HEK293T (cell line): ENCODE results near the gene DPEP2.

Experiments
- ARNT ChIP-seq: fragments of 450-650 bp; IDR thresholded peaks from 2 replicates; pipeline ENCODE4 v1.6.1; 2017; ENCODE audit warnings: mild to moderate bottlenecking
- BHLHE40 ChIP-seq: fragments of 450-650 bp; IDR thresholded peaks from 2 replicates; pipeline ENCODE4 v1.6.1; 2016; ENCODE audit warnings: mild to moderate bottlenecking, moderate library complexity, borderline replicate concordance
- ELF4 ChIP-seq: fragments of 450-650 bp; IDR thresholded peaks from 2 replicates; pipeline ENCODE4 v1.6.1; 2017; ENCODE audit warnings: antibody characterized with exemption
- FOXA1 ChIP-seq: fragments of 450-650 bp; IDR thresholded peaks from 2 replicates; pipeline ENCODE4 v1.6.1; 2016; ENCODE audit warnings: mild to moderate bottlenecking
- FOXK2 ChIP-seq: fragments of 450-650 bp; IDR thresholded peaks from 2 replicates; pipeline ENCODE4 v1.6.1; 2016; ENCODE audit warnings: mild to moderate bottlenecking
- FOXM1 ChIP-seq: fragments of 450-650 bp; IDR thresholded peaks from 2 replicates; pipeline ENCODE4 v1.6.1; 2017; ENCODE audit warnings: mild to moderate bottlenecking, borderline replicate concordance
- HDGF ChIP-seq: fragments of 450-650 bp; IDR thresholded peaks from 2 replicates; pipeline ENCODE4 v1.6.1; 2017; ENCODE audit warnings: antibody characterized with exemption, borderline replicate concordance
- NFRKB ChIP-seq: fragments of 450-650 bp; IDR thresholded peaks from 2 replicates; pipeline ENCODE4 v1.6.1; 2016; ENCODE audit warnings: mild to moderate bottlenecking, moderate library complexity
- TARDBP ChIP-seq: fragments of 450-650 bp; IDR thresholded peaks from 2 replicates; pipeline ENCODE4 v1.6.1; 2016
- ZNF384 ChIP-seq: fragments of 450-650 bp; IDR thresholded peaks from 2 replicates; pipeline ENCODE4 v1.6.1; 2016

GRCh38 chr16:67950335-67950843 is 48.9 kb downstream of the DPEP2 start:
- TF ChIP-seq ZNF384, result no peak
- TF ChIP-seq FOXK2, result no peak
- no peak for TF ChIP-seq FOXM1
- no peak for TF ChIP-seq BHLHE40
- TF ChIP-seq HDGF, result no peak
- TF ChIP-seq ELF4, result no peak
- TF ChIP-seq NFRKB, result no peak
- no peak for TF ChIP-seq TARDBP
- no peak for TF ChIP-seq FOXA1
- no peak for TF ChIP-seq ARNT
